Right hindlimb (tissue), 1 donor: Measurements from ENCODE around the gene CCDC13.

Experiments used
- DNase-seq: peaks from one replicate; pipeline ENCODE4 v3.0.0-alpha.2; 2018

The CCDC13 gene

GRCh38 chr3:42751609-42752008 lies 21.4 kb downstream of the CCDC13 start:
- DNase-seq: no peak

- no peak for DNase-seq
Observed at GRCh38 chr3:42750834-42751233, 22.2 kb downstream of the CCDC13 start.

GRCh38 chr3:42749753-42750231 lies 23.3 kb downstream of the CCDC13 start:
- DNase-seq: no peak

- DNase-seq: no peak
Observed at GRCh38 chr3:42749025-42749752, 23.9 kb downstream of the CCDC13 start.

- DNase-seq: no peak
Observed at GRCh38 chr3:42747581-42747980, 25.5 kb downstream of the CCDC13 start.

GRCh38 chr3:42746455-42747450 lies 26.3 kb downstream of the CCDC13 start:
- no peak for DNase-seq

GRCh38 chr3:42745776-42746454 lies 27.1 kb downstream of the CCDC13 start:
- DNase-seq: no peak

GRCh38 chr3:42745291-42745745 lies 27.7 kb downstream of the CCDC13 start:
- no peak for DNase-seq

- DNase-seq: no peak
Observed at GRCh38 chr3:42743204-42743995, 29.7 kb downstream of the CCDC13 start.

- DNase-seq: no peak
Observed at GRCh38 chr3:42742688-42743087, 30.4 kb downstream of the CCDC13 start.

- no peak for DNase-seq
Observed at GRCh38 chr3:42742259-42742658, 30.8 kb downstream of the CCDC13 start.

GRCh38 chr3:42741796-42742195 lies 31.3 kb downstream of the CCDC13 start:
- no peak for DNase-seq

GRCh38 chr3:42739401-42740158 lies 33.5 kb downstream of the CCDC13 start:
- no peak for DNase-seq

- DNase-seq: no peak
Observed at GRCh38 chr3:42736531-42736930, 36.5 kb downstream of the CCDC13 start.

- DNase-seq: no peak
Observed at GRCh38 chr3:42736081-42736480, 37.0 kb downstream of the CCDC13 start.

- DNase-seq: no peak
Observed at GRCh38 chr3:42735615-42736014, 37.4 kb downstream of the CCDC13 start.

GRCh38 chr3:42735019-42735418 lies 38.0 kb downstream of the CCDC13 start:
- no peak for DNase-seq

- DNase-seq: no peak
Observed at GRCh38 chr3:42734263-42734860, 38.7 kb downstream of the CCDC13 start.

GRCh38 chr3:42733501-42734262 lies 39.4 kb downstream of the CCDC13 start:
- DNase-seq: no peak

- DNase-seq: no peak
Observed at GRCh38 chr3:42732829-42733459, 40.1 kb downstream of the CCDC13 start.
